ENCODE results near the gene CDK18.

- TF ChIP-seq CEBPB (IDR thresholded peaks at IDR 0.05) (no peak), TAF1 (IDR thresholded peaks at IDR 0.05; ENCODE audit: low read depth) (no peak), RAD21 (IDR thresholded peaks at IDR 0.05; ENCODE audit: low read depth) (no peak), EP300 (IDR thresholded peaks at IDR 0.05; ENCODE audit: borderline replicate concordance) (no peak), EGR1 (IDR thresholded peaks at IDR 0.05) (no peak), USF1 (IDR thresholded peaks at IDR 0.05) (no peak), REST (IDR thresholded peaks at IDR 0.05; ENCODE audit: low read depth) (peak; percentile 25; the same call in 1 of the 2 replicates), YY1 (IDR thresholded peaks at IDR 0.05; ENCODE audit: low read depth) (no peak)
Observed at GRCh38 chr1:205454903-205455335, 49.5 kb upstream of the CDK18 start.
